Lung (tissue), 12 donors: ENCODE data around the gene PDE1C. TPM values are rescaled to one million over a fixed set of nuclear protein-coding genes. Genes with fewer than 3 reads are reported as not detected.
A peak's percentile ranks its signal among the peaks of the same experiment; 100 is the strongest.

Source experiments
- ATAC-seq: fragments of 200-7000 bp; cut with Tn5 transposase; one replicate; pipeline ENCODE4 v1.9.1; 2020; ENCODE audit warnings: moderate number of reproducible peaks; ENCODE audit not compliant: insufficient read depth, low FRiP score
- DNase-seq, 3 donors: peaks; one replicate each; pipeline ENCODE4 v3.0.0-alpha.2; 2013 to 2017
- H3K27ac ChIP-seq, 2 donors: one replicate each; pipeline ENCODE4 v1.5.1; 2013; ENCODE audit warnings: mild to moderate bottlenecking in 2 of 2, moderate library complexity in 2 of 2, control low read depth in 1 of 2, inconsistent platforms in 1 of 2, low read depth in 1 of 2, low read length in 1 of 2
- H3K27me3 ChIP-seq, 3 donors: one replicate each; pipeline ENCODE4 v1.5.1; 2013; ENCODE audit warnings: low read length in 2 of 3; ENCODE audit not compliant: control insufficient read depth in 3 of 3, insufficient read depth in 3 of 3
- H3K36me3 ChIP-seq, 4 donors: one replicate each; pipeline ENCODE4 v1.5.1; 2013; ENCODE audit warnings: low read length in 4 of 4, mild to moderate bottlenecking in 1 of 4, moderate library complexity in 1 of 4; ENCODE audit not compliant: control insufficient read depth in 4 of 4, insufficient read depth in 4 of 4
- H3K4me1 ChIP-seq, 5 donors: one replicate each; pipeline ENCODE4 v1.5.1; 2013; ENCODE audit warnings: low read length in 5 of 5, mild to moderate bottlenecking in 2 of 5, moderate library complexity in 1 of 5; ENCODE audit not compliant: control insufficient read depth in 5 of 5, insufficient read depth in 5 of 5
- H3K4me3 ChIP-seq: one replicate; pipeline ENCODE4 v1.5.1; 2013; ENCODE audit warnings: mild to moderate bottlenecking, control low read depth, moderate library complexity
- H3K9ac ChIP-seq, 2 donors: one replicate each; pipeline ENCODE4 v1.5.1; 2013; ENCODE audit warnings: low read length in 2 of 2, control low read depth in 1 of 2; ENCODE audit not compliant: insufficient read depth in 1 of 2
- H3K9me3 ChIP-seq, 4 donors: one replicate each; pipeline ENCODE4 v1.5.1; 2013; ENCODE audit warnings: low read length in 3 of 4, mild to moderate bottlenecking in 1 of 4, moderate library complexity in 1 of 4; ENCODE audit not compliant: control insufficient read depth in 4 of 4, insufficient read depth in 3 of 4
- whole genome bisulfite sequencing, 2 donors: extraction: QIAGEN DNeasy Blood & Tissue Kit; methylation state at CpG; one replicate each; pipeline ENCODE4 v1.1.7; 2013; 5-methylcytosine and 5-hydroxymethylcytosine counted together
- polyA plus RNA-seq, 2 donors: library from polyadenylated mRNA; stranded (reverse); fragments of 200-250 nt; gene quantifications; one replicate each; pipeline ENCODE4 v1.2.1, GENCODE V29; 2013
- total RNA-seq, 2 donors: library from RNA; depleted of rRNA in 1 of 2; stranded (reverse); fragments of >200 nt in 1 of 2; gene quantifications; one replicate each; pipeline ENCODE4 v1.2.1, GENCODE V29; 2014 to 2021
- TF ChIP-seq, protein P1 (sequence below): IDR thresholded peaks from 2 replicates; pipeline ENCODE4 v1.5.1; 2012; ENCODE audit warnings: mild to moderate bottlenecking; ENCODE audit errors: control extremely low read depth, extremely low read depth
- donor health status: control.
- donor health status: control.
- donor health status: Bipolar disorder and iron deficiency.
- donor health status: healthy.
- donor health status: DM: yes; HTN: yes; CAD: no.

The PDE1C gene
- total and polyA plus RNA-seq, 4 donors = 1.9 to 14.3 (median 6.1) TPM

DNA sequence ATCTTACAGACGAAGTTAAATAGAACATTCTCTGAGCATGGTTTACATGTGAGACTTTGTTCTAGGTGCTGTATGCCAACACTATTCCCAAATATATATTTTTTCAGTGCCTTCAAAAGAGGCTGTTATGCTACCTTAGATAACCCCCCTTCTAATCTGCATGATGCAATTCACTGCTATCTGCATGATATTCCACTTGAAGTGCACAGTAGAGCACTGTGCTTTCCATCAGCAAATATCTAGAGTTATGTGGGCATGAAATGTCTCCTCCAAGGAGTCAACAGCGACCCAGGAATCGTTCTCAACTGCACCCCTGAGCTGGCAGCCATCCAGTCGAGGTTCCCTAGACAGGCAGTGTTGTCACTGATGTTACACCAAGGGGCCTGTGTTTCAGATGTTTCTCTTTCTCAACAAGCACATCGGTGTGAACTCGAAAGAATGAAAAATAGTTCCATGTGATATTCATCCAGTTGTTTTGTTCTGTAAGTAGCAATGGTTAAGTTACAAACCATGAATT lies 88.3 kb downstream of the PDE1C start:
- Histone ChIP-seq H3K4me3 (no peak overlapping the region), H3K4me1 (peaks cover 0 to 11% (median 0%) of the 10 kb centered on the region in 5 donors), H3K9me3 (peaks cover 0 to 5% (median 2%) of the 10 kb centered on the region in 4 donors), H3K27ac (peak overlapping the region in 1 of 2 donors; percentile 48), H3K27me3 (no peaks in the 10 kb centered on the region), H3K9ac (no peak overlapping the region), H3K36me3 (no peaks in the 10 kb centered on the region)
- ATAC-seq = no peak
- TF ChIP-seq, protein P1, sequence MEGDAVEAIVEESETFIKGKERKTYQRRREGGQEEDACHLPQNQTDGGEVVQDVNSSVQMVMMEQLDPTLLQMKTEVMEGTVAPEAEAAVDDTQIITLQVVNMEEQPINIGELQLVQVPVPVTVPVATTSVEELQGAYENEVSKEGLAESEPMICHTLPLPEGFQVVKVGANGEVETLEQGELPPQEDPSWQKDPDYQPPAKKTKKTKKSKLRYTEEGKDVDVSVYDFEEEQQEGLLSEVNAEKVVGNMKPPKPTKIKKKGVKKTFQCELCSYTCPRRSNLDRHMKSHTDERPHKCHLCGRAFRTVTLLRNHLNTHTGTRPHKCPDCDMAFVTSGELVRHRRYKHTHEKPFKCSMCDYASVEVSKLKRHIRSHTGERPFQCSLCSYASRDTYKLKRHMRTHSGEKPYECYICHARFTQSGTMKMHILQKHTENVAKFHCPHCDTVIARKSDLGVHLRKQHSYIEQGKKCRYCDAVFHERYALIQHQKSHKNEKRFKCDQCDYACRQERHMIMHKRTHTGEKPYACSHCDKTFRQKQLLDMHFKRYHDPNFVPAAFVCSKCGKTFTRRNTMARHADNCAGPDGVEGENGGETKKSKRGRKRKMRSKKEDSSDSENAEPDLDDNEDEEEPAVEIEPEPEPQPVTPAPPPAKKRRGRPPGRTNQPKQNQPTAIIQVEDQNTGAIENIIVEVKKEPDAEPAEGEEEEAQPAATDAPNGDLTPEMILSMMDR = no peak
- DNase-seq = no peak
- 70 to 83% methylated on average over 6 of the region's 6 CpGs for WGBS, 2 donors

DNA sequence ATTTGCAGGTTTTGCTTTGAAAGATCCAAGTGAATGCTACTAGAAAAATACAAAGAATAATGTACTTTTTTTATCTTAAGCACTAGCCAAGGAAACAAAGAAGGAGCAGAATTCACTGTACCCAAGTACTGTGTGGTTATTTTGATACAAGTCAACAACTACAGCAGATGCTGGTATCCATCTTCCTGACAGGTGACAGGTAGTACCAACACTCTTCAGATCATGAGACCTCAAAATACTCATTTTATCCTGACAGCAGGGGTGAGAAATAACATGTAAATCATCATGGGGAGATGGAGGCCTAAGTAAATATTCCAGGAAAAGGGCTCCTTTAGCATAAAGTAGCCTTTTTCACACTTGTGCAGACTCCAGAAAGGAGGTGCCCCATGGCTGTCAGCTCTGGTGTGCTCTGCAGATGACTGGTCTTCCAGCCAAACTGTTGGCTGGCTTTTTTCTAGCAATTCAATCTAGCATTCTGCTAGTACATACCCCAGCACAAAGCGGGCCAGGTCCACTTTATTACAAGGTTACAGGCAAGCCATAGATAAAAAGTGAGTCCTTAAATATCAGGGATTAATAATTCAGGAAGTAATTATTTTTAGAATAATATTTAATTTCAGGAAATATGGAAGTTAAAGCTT lies 90.4 kb downstream of the PDE1C start:
- DNase-seq = no peak
- no peak overlapping the region for H3K4me3 ChIP-seq
- WGBS, 2 donors = 90 to 100% methylated on average over 1 of the region's 1 CpG

DNA sequence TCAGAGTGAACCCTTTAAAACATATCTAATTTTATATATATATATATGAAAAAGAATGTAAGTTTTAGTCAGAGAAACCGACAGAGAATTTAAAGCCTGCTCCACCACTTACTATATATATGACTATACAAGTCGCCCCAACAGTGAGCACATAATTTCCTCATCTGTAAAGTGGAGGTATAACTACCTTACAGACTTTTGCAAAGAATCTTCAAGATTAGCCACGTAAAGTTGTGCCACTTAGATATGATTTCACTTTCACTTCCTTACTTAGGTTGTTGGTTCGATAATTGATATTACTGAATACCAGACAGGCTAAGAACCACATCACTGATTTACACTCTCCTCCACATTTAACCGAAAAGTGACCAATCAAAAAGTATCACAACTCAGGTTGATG lies 94.7 kb downstream of the PDE1C start:
- H3K4me3 ChIP-seq = no peak overlapping the region
- TF ChIP-seq, protein P1 = no peak
- no peaks in the 10 kb centered on the region for H3K36me3 ChIP-seq
- peaks cover 0 to 10% (median 0%) of the 10 kb centered on the region in 5 donors for H3K4me1 ChIP-seq
- peaks cover 0 to 5% (median 1%) of the 10 kb centered on the region in 4 donors for H3K9me3 ChIP-seq
- no peak for DNase-seq
- no peaks in the 10 kb centered on the region for H3K27me3 ChIP-seq
- no peak overlapping the region for H3K9ac ChIP-seq
- WGBS, 2 donors = 78 to 91% methylated on average over 5 of the region's 5 CpGs
- ATAC-seq = no peak
- H3K27ac ChIP-seq = no peak overlapping the region

More for the DNA sequence above, 90.4 kb downstream of the PDE1C start:
- TF ChIP-seq, protein P1 = no peak
- Histone ChIP-seq H3K36me3 (no peaks in the 10 kb centered on the region), H3K9me3 (peaks cover 0 to 5% (median 2%) of the 10 kb centered on the region in 4 donors), H3K9ac (no peak overlapping the region), H3K27me3 (no peaks in the 10 kb centered on the region), H3K4me1 (peaks cover 0 to 11% (median 0%) of the 10 kb centered on the region in 5 donors), H3K27ac (peak overlapping the region in 1 of 2 donors; percentile 60)
- no peak for ATAC-seq
